ENCODE data around the gene NDUFA3. TPM values are rescaled to one million over a fixed set of nuclear protein-coding genes. Genes with fewer than 3 reads are reported as not detected.

NDUFA3 gene
- total RNA-seq, 4 donors from 2014 or later, result 40.6 to 156 (median 45.7) TPM

DNA sequence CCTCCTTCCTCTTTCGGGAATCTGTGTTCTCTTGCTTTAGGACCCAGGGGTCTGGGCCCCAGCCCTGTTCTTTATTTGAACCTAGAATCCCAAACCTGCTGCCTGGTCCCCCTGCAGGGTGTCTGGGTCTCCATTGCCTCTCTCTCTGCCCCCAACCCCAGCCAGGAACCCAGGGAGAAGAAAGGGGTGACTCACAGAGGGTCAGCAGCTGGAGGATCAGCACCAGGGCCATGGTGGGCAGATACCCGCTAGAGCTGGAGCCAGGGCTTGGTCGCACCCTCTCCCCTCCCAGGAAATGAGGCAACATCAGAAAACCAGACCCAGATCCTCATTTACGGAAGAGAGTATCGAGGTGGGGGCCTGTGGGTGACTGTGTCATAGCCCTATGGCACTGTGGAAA lies 2.1 kb upstream of the NDUFA3 start, which contains the start of gene OSCAR:
Gene OSCAR (minus strand): TSS at position 243 of the 400 bp plus-strand sequence. CDS start 11 bp downstream, at position 232.
- no peak within 1 kb of the TSS for H3K27ac ChIP-seq
- no peak within 1 kb of the TSS for H3K4me3 ChIP-seq
- H3K4me1 ChIP-seq, result peaks cover 0 to 22% (median 11%) of the 10 kb centered on the region in 4 donors
- peak in 1 of 3 donors; percentile 47 for DNase-seq
- no peaks in the 10 kb centered on the region for H3K9me3 ChIP-seq
- H3K36me3 ChIP-seq, result peaks cover 0 to 4% (median 0%) of the 10 kb centered on the region in 3 donors
- no peaks in the 10 kb centered on the region for H3K27me3 ChIP-seq
- TF ChIP-seq, protein P1, sequence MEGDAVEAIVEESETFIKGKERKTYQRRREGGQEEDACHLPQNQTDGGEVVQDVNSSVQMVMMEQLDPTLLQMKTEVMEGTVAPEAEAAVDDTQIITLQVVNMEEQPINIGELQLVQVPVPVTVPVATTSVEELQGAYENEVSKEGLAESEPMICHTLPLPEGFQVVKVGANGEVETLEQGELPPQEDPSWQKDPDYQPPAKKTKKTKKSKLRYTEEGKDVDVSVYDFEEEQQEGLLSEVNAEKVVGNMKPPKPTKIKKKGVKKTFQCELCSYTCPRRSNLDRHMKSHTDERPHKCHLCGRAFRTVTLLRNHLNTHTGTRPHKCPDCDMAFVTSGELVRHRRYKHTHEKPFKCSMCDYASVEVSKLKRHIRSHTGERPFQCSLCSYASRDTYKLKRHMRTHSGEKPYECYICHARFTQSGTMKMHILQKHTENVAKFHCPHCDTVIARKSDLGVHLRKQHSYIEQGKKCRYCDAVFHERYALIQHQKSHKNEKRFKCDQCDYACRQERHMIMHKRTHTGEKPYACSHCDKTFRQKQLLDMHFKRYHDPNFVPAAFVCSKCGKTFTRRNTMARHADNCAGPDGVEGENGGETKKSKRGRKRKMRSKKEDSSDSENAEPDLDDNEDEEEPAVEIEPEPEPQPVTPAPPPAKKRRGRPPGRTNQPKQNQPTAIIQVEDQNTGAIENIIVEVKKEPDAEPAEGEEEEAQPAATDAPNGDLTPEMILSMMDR (IDR thresholded peaks at IDR 0.05), result no peak
- TF ChIP-seq POLR2A (IDR thresholded peaks at IDR 0.05), result no peak

DNA sequence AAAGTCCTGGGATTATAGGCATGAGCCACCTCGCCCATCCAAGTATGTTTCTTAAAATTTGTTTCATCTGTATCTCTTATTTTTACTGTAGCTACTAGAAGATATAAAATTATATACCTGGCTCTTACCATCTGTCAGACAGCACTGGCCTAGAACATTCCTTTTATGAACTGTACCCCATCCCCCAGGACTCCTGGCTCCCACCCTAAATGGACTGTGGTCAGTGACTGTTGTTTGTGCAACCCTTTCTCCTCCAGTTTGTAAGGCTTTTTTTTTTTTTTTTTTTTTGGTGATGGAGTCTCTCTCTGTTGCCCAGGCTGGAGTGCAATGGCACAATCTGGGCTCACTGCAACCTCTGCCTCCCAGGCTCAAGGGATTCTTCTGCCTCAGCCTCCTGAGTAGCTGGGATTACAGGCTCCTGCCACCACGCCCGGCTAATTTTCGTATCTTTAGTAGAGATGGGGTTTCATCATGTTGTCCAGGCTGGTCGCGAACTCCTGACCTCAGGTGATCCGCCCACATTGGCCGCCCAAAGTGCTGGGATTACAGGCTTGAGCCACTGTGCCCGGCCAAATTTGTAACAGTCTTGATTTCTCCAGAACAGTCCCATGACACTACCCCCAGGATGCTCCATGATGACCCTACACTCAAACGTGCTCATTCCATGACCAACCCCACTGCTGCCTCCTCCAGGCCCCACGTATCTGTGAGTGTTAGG lies 2.5 kb downstream of the NDUFA3 start:
- no peak for TF ChIP-seq POLR2A (IDR thresholded peaks at IDR 0.05)
- TF ChIP-seq, protein P1 (IDR thresholded peaks at IDR 0.05), result no peak
- DNase-seq, result peak in 1 of 3 donors; percentile 39
- no peak overlapping the region for H3K27ac ChIP-seq
- no peak overlapping the region for H3K4me3 ChIP-seq
- no peaks in the 10 kb centered on the region for H3K27me3 ChIP-seq
- H3K9me3 ChIP-seq, result no peaks in the 10 kb centered on the region
- peaks cover 0 to 50% (median 0%) of the 10 kb centered on the region in 3 donors for H3K36me3 ChIP-seq
- H3K4me1 ChIP-seq, result peaks cover 0 to 17% (median 7%) of the 10 kb centered on the region in 4 donors

DNA sequence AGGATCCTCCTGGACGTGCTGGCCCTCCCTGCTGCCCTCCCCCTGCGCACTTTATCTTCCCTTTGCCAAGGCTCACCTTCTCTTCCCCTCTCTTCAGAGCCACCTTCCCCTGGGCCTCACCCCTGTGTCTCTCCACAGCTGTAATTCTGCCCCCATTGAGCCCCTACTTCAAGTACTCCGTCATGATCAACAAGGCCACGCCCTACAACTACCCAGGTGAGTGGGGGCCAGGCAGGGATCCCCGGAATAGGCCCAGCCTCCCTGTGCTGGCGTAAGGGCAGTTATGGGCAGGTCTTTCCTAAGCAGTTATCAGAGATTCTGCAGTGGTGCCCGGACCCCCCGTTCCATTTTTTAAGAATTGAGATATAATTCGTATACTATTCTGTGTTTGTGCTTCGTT lies 3.1 kb downstream of the NDUFA3 start:
- Histone ChIP-seq H3K27ac (no peak overlapping the region), H3K27me3 (no peaks in the 10 kb centered on the region), H3K9me3 (no peaks in the 10 kb centered on the region), H3K36me3 (peaks cover 0 to 56% (median 0%) of the 10 kb centered on the region in 3 donors), H3K4me3 (no peak overlapping the region), H3K4me1 (peaks cover 0 to 17% (median 7%) of the 10 kb centered on the region in 4 donors)
- peak in 1 of 3 donors; percentile 9 for DNase-seq
- no peak for TF ChIP-seq POLR2A (IDR thresholded peaks at IDR 0.05)
- TF ChIP-seq, protein P1 (IDR thresholded peaks at IDR 0.05), result no peak

DNA sequence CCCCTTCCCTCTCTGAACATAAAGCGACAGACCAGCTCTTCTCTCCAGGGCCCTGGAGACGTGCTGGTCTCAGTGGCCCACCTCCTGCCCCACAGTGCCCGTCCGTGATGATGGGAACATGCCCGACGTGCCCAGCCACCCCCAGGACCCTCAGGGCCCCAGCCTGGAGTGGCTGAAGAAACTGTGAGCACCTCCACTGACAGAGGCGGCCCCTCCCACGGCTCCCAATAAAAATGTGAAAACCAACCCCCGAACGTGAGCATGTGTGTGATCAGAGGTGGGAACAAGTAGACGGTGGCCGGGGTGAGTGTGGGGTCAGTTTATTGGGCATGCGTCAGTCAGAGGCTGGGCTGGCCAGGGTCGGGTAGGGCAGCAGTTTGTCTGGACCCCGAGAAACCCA lies 4.1 kb downstream of the NDUFA3 start:
- DNase-seq, result peak in 1 of 3 donors; percentile 42
- H3K36me3 ChIP-seq, result peaks cover 0 to 61% (median 0%) of the 10 kb centered on the region in 3 donors
- TF ChIP-seq, protein P1 (IDR thresholded peaks at IDR 0.05), result no peak
- TF ChIP-seq POLR2A (IDR thresholded peaks at IDR 0.05), result no peak
- H3K27ac ChIP-seq, result no peak overlapping the region
- no peak overlapping the region for H3K4me3 ChIP-seq
- H3K27me3 ChIP-seq, result no peaks in the 10 kb centered on the region
- peaks cover 0 to 17% (median 7%) of the 10 kb centered on the region in 4 donors for H3K4me1 ChIP-seq
- H3K9me3 ChIP-seq, result no peaks in the 10 kb centered on the region

DNA sequence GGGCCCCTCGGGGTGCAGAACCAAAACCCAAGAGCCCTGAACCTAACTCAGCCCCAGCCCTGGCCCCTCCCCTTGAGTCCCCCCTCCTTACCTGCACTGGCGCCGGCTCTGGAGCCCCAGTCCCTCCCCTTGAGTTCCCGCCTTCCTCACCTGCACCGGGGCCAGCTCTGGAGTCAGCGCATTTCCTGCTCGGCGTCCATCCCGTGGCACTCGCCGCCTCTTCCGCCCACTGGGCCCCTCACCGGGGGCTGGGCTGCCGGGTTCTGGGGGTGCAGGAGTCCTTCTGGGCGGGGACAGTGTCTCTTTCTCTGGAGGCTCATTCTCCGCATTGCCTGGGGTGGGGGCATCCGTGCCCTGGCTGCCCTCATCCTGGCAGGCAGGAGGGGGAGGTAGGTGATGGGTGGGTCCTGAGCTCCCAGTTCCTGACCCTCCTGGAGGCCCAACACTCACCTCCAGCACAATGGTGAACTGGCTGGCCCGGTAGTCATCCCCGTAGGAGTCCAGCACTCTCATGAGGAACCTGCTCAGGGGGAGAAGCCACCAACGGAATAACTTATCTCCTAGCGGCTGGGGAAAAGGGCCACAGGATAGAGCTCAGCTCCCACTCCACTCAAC lies 5.3 kb downstream of the NDUFA3 start:
- Histone ChIP-seq H3K36me3 (peaks cover 0 to 61% (median 0%) of the 10 kb centered on the region in 3 donors), H3K27me3 (no peaks in the 10 kb centered on the region), H3K4me3 (no peak overlapping the region), H3K4me1 (peaks cover 0 to 17% (median 7%) of the 10 kb centered on the region in 4 donors), H3K9me3 (no peaks in the 10 kb centered on the region), H3K27ac (no peak overlapping the region)
- TF ChIP-seq, protein P1 (IDR thresholded peaks at IDR 0.05), result no peak
- no peak for TF ChIP-seq POLR2A (IDR thresholded peaks at IDR 0.05)
- peak in 1 of 3 donors; percentile 42 for DNase-seq

Data from Peyer's patch (tissue), 4 donors.